ENCODE data around the gene MCUB.

DNA sequence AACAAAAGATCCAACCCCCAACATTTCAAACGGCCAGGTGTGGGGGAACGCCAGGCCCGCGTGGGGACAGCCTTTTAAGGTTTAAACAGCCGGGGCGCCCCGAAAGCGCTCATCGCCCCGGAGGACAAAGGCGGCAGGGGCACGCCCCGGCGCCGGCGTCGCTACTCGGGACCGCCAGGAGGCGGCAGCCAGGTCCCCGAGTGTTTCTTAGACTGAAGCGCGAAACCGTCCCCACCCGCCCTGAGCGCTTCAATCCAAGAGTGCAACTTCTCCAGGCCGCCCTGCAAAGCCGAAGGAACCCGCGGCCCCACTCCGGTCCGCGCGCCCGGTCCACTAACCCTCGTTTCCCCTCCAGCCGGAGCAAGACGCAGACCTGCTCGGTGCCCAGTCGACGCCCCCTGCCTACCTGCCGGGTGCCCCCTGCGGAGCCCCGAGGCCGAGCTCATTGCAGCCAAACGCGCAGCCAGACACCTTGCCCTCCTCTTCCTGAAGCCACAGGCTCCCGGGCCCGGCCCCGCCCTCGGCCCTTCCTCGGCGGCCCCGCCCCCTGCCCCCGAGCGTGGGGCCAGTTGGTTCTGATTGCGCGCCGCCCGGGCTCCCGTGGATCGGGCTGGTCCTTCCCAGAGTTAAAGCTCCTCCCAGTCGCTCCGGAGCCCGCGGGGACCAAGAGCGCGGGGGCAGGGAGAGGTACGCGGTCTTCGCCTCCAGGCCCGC, 143.1 kb downstream of the MCUB start, which contains the start of gene CASP6:
- TF ChIP-seq CTCF (IDR thresholded peaks at IDR 0.05) (peak; percentile 36 to 85), POLR2A (IDR thresholded peaks at IDR 0.05) (no peak), POLR2AphosphoS5 (IDR thresholded peaks at IDR 0.05) (no peak), EP300 (IDR thresholded peaks at IDR 0.05) (no peak)
